AG04449 (cell line): Measurements from ENCODE around the gene AK3.

Experiments
- CTCF ChIA-PET: fragments of 350-600 bp; formaldehyde crosslinking; extraction: SDS; loops from one replicate; lab custom pipeline; 2021; ENCODE audit warnings: antibody characterized with exemption; lab: Yijun Ruan, JAX
- POLR2A ChIA-PET: fragments of 400-600, 350-600 bp; formaldehyde crosslinking; extraction: SDS; loops from one replicate; lab custom pipeline; 2020; ENCODE audit warnings: antibody characterized with exemption, inconsistent platforms; lab: Yijun Ruan, JAX
- DNase-seq: peaks from one replicate; pipeline ENCODE4 v3.0.0-alpha.2; 2010; ENCODE audit warnings: low read depth, low spot score
- H3K4me3 ChIP-seq: 2 replicates; pipeline ENCODE4 v1.5.1; 2011; ENCODE audit warnings: low read depth, mild to moderate bottlenecking, control low read depth, low read length
- CTCF ChIP-seq: IDR thresholded peaks from one replicate; pipeline ENCODE4 v1.5.1; 2011; ENCODE audit warnings: mild to moderate bottlenecking, moderate library complexity, low read length, control low read depth, inconsistent platforms; ENCODE audit not compliant: insufficient read depth; ENCODE audit errors: missing control alignments

AK3 gene

GRCh38 chr9:4677392-4677791 is 63.6 kb downstream of the AK3 start:
- no peak for DNase-seq
- TF ChIP-seq CTCF: no peak
- POLR2A ChIA-PET: no interaction called here
- no peak overlapping the region for H3K4me3 ChIP-seq
- CTCF ChIA-PET: interaction anchor here (0.9 to 1.0 kb wide), 2 partner anchors 11 to 13 kb away, joined by 4 read pairs; partner anchors contain the start of gene SPATA6L

- H3K4me3 ChIP-seq: no peak overlapping the region
- CTCF ChIA-PET: interaction anchor here (1.0 to 1.8 kb wide), 3 partner anchors 10 to 20 kb away, joined by 3 to 5 read pairs (median 5); partner anchors contain the start of gene PLPP6
- TF ChIP-seq CTCF: no peak
- POLR2A ChIA-PET: interaction anchor here (1.0 to 1.8 kb wide), 2 partner anchors 9 to 12 kb away, joined by 3 to 6 read pairs; partner anchors contain the start of gene SPATA6L
- peak; percentile 92 for DNase-seq
Measured at GRCh38 chr9:4674783-4675182, 66.2 kb downstream of the AK3 start.

GRCh38 chr9:4671737-4672136 is 69.3 kb downstream of the AK3 start:
- no peak overlapping the region for H3K4me3 ChIP-seq
- CTCF ChIA-PET: interaction anchor here (1.8 kb wide), 1 partner anchor 10 kb away, joined by 6 read pairs; the partner anchor contains the start of gene PLPP6
- no peak for DNase-seq
- no peak for TF ChIP-seq CTCF
- POLR2A ChIA-PET: no interaction called here

- ChIA-PET CTCF (no interaction called here), POLR2A (no interaction called here)
- H3K4me3 ChIP-seq: no peak overlapping the region
- TF ChIP-seq CTCF: no peak
- no peak for DNase-seq
Measured at GRCh38 chr9:4670591-4670990, 70.4 kb downstream of the AK3 start.

GRCh38 chr9:4669890-4670289 is 71.1 kb downstream of the AK3 start:
- no peak overlapping the region for H3K4me3 ChIP-seq
- no peak for TF ChIP-seq CTCF
- ChIA-PET CTCF (no interaction called here), POLR2A (no interaction called here)
- DNase-seq: no peak

GRCh38 chr9:4668604-4669003 is 72.4 kb downstream of the AK3 start:
- DNase-seq: no peak
- ChIA-PET CTCF (no interaction called here), POLR2A (no interaction called here)
- TF ChIP-seq CTCF: no peak
- no peak overlapping the region for H3K4me3 ChIP-seq
